ENCODE data around the gene EDEM3. TPM values are rescaled to one million over a fixed set of nuclear protein-coding genes. Genes with fewer than 3 reads are reported as not detected.

EDEM3 gene
- total and polyA plus RNA-seq, 7 experiments from 2014 or later = 9.3 to 55.9 (median 29.5) TPM

DNA sequence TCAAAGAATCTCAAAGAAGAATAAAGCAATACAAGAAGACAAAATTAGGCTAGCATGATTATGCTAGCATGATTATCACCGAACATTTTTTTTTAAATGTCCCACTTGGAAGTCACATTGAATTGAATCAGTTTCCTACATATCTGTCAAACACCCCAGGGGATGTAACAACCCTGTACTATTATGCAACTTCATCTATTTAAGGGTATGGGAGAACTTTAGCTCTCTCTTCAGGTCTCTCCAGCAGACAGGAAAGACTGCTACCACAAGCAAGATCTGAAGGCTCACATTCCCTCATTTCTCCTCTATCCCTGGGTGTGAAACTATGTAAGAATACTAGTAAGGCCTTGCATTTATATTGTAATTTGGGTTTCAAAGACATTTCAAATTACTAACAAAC is 52.8 kb downstream of the EDEM3 start:
- Histone ChIP-seq H3K36me3 (ENCODE audit: control insufficient read depth in 2 of 3, insufficient read depth in 3 of 3, low read length in 3 of 3) (peaks cover 16 to 59% (median 16%) of the 10 kb centered on the region in 3 experiments), H3K27me3 (ENCODE audit: control insufficient read depth in 2 of 2, insufficient read depth in 2 of 2, low read length in 2 of 2) (no peaks in the 10 kb centered on the region), H3K27ac (ENCODE audit: low read depth, low read length) (no peak overlapping the region), H3K9me3 (ENCODE audit: control insufficient read depth in 2 of 3, low read length in 3 of 3) (no peaks in the 10 kb centered on the region), H3K4me1 (ENCODE audit: control insufficient read depth in 2 of 2, insufficient read depth in 2 of 2, low read length in 2 of 2) (no peaks in the 10 kb centered on the region), H3K4me3 (ENCODE audit: low read length) (no peak overlapping the region)
- no peak for ATAC-seq
- DNase-seq = no peak
- CTCF ChIA-PET = no interaction called here
- peak overlapping the region in 2 of 9 donors; percentile 15 to 51 for H3K27ac Mint-ChIP-seq
- H3K9me3 Mint-ChIP-seq = no peaks in the 10 kb centered on the region
- H3K27me3 Mint-ChIP-seq = no peaks in the 10 kb centered on the region
- no peak overlapping the region for H3K4me3 Mint-ChIP-seq
- POLR2A ChIA-PET = no interaction called here
- peaks cover 13 to 61% (median 32%) of the 10 kb centered on the region in 5 donors for H3K36me3 Mint-ChIP-seq
- peaks cover 0 to 18% (median 9%) of the 10 kb centered on the region in 7 donors for H3K4me1 Mint-ChIP-seq
- intact Hi-C loops (cut with micrococcal nuclease) = loop anchor here in 1 of 2 donors (5.0 to 10.0 kb wide), 2 partner anchors 35 to 1633 kb away; no protein-coding TSS in a partner anchor

GRCh38 chr1:184698969-184699368 is 55.7 kb downstream of the EDEM3 start:
- ChIA-PET CTCF (no interaction called here), POLR2A (no interaction called here)
- intact Hi-C loops (cut with micrococcal nuclease) = loop anchor here in 1 of 2 donors (2.0 to 10.0 kb wide), 2 partner anchors 16 to 1044 kb away; partner anchors contain the start of gene APOBEC4
- DNase-seq (no peak), ATAC-seq (no peak)
- Histone ChIP-seq H3K4me3 (ENCODE audit: low read length) (no peak overlapping the region), H3K36me3 (ENCODE audit: control insufficient read depth in 2 of 3, insufficient read depth in 3 of 3, low read length in 3 of 3) (peaks cover 12 to 66% (median 23%) of the 10 kb centered on the region in 3 experiments), H3K4me1 (ENCODE audit: control insufficient read depth in 2 of 2, insufficient read depth in 2 of 2, low read length in 2 of 2) (no peaks in the 10 kb centered on the region), H3K27me3 (ENCODE audit: control insufficient read depth in 2 of 2, insufficient read depth in 2 of 2, low read length in 2 of 2) (no peaks in the 10 kb centered on the region), H3K9me3 (ENCODE audit: control insufficient read depth in 2 of 3, low read length in 3 of 3) (no peaks in the 10 kb centered on the region), H3K27ac (ENCODE audit: low read depth, low read length) (no peak overlapping the region)
- peaks cover 6 to 21% (median 9%) of the 10 kb centered on the region in 7 donors for H3K4me1 Mint-ChIP-seq
- H3K27me3 Mint-ChIP-seq = no peaks in the 10 kb centered on the region
- H3K36me3 Mint-ChIP-seq = peaks cover 21 to 57% (median 40%) of the 10 kb centered on the region in 5 donors
- H3K27ac Mint-ChIP-seq = peak overlapping the region in 7 of 9 donors; percentile 2 to 80 (median 57)
- no peaks in the 10 kb centered on the region for H3K9me3 Mint-ChIP-seq
- H3K4me3 Mint-ChIP-seq = no peak overlapping the region

DNA sequence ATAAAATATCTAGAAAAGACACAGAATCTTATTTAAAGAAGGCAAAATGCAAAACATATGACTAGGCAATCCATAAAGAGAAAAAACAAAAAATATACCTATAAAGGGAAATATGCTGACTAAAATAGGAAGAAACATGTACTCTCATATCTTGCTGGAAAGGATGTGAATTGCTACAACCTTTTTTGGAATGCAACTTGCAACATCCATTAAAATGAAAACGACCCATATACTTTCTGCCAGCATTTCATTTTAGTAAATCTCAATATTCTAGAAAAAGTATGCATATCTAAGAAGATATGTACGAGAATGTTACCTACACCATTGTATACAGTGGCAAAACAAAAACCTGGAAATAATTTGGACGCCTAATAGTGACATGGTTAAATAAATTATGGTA is 56.6 kb downstream of the EDEM3 start:
- H3K27me3 Mint-ChIP-seq = no peaks in the 10 kb centered on the region
- H3K4me3 ChIP-seq (ENCODE audit: low read length) = no peak overlapping the region
- POLR2A ChIA-PET = no interaction called here
- no peaks in the 10 kb centered on the region for H3K9me3 ChIP-seq (ENCODE audit: control insufficient read depth in 2 of 3, low read length in 3 of 3)
- no peak for DNase-seq
- CTCF ChIA-PET = no interaction called here
- H3K27ac ChIP-seq (ENCODE audit: low read depth, low read length) = no peak overlapping the region
- no peak overlapping the region for H3K4me3 Mint-ChIP-seq
- H3K36me3 Mint-ChIP-seq = peaks cover 24 to 59% (median 39%) of the 10 kb centered on the region in 5 donors
- H3K4me1 ChIP-seq (ENCODE audit: control insufficient read depth in 2 of 2, insufficient read depth in 2 of 2, low read length in 2 of 2) = no peaks in the 10 kb centered on the region
- ATAC-seq = no peak
- H3K9me3 Mint-ChIP-seq = no peaks in the 10 kb centered on the region
- H3K27ac Mint-ChIP-seq = peak overlapping the region in 3 of 9 donors; percentile 8 to 80 (median 48)
- H3K4me1 Mint-ChIP-seq = peaks cover 6 to 21% (median 9%) of the 10 kb centered on the region in 7 donors
- no peaks in the 10 kb centered on the region for H3K27me3 ChIP-seq (ENCODE audit: control insufficient read depth in 2 of 2, insufficient read depth in 2 of 2, low read length in 2 of 2)
- peaks cover 12 to 67% (median 14%) of the 10 kb centered on the region in 3 experiments for H3K36me3 ChIP-seq (ENCODE audit: control insufficient read depth in 2 of 3, insufficient read depth in 3 of 3, low read length in 3 of 3)
- intact Hi-C loops (cut with micrococcal nuclease) = loop anchor here in 1 of 2 donors (2.0 to 10.0 kb wide), 2 partner anchors 17 to 1043 kb away; partner anchors contain the start of gene APOBEC4

DNA sequence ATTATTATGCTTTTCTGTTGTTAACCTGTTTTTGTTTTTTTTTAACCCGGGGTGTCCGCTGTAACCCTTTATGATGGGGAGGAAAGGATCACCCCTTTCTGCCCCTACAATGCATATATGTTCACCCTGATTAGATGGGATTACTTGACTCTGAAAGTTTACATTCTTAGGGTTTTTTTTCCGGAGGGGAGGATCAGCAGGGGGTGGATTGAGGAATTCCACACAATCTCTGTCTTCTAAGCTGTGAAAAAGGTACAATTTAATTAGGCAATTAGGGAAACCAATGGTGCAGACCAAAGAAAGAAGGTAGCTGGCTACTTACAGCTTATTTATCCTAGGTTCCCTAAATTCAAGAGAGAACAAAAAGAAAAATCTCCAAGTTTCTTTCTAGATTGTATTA is 58.3 kb downstream of the EDEM3 start:
- H3K4me3 Mint-ChIP-seq = no peak overlapping the region
- ATAC-seq (no peak), DNase-seq (no peak)
- CTCF ChIA-PET = no interaction called here
- Histone ChIP-seq H3K9me3 (ENCODE audit: control insufficient read depth in 2 of 3, low read length in 3 of 3) (no peaks in the 10 kb centered on the region), H3K36me3 (ENCODE audit: control insufficient read depth in 2 of 3, insufficient read depth in 3 of 3, low read length in 3 of 3) (peaks cover 5 to 54% (median 7%) of the 10 kb centered on the region in 3 experiments), H3K4me1 (ENCODE audit: control insufficient read depth in 2 of 2, insufficient read depth in 2 of 2, low read length in 2 of 2) (no peaks in the 10 kb centered on the region), H3K27me3 (ENCODE audit: control insufficient read depth in 2 of 2, insufficient read depth in 2 of 2, low read length in 2 of 2) (no peaks in the 10 kb centered on the region), H3K27ac (ENCODE audit: low read depth, low read length) (no peak overlapping the region), H3K4me3 (ENCODE audit: low read length) (no peak overlapping the region)
- no peaks in the 10 kb centered on the region for H3K27me3 Mint-ChIP-seq
- H3K27ac Mint-ChIP-seq = peak overlapping the region in 3 of 9 donors; percentile 10 to 71 (median 63)
- no peaks in the 10 kb centered on the region for H3K9me3 Mint-ChIP-seq
- H3K4me1 Mint-ChIP-seq = peaks cover 4 to 21% (median 9%) of the 10 kb centered on the region in 7 donors
- H3K36me3 Mint-ChIP-seq = peaks cover 14 to 47% (median 26%) of the 10 kb centered on the region in 5 donors
- intact Hi-C loops (cut with micrococcal nuclease) = loop anchor here in 1 of 2 donors (10.0 kb wide), 1 partner anchor 1042 kb away; the partner anchor contains the start of gene APOBEC4
- POLR2A ChIA-PET = no interaction called here

- Histone ChIP-seq H3K36me3 (ENCODE audit: control insufficient read depth in 2 of 3, insufficient read depth in 3 of 3, low read length in 3 of 3) (peaks cover 5 to 45% (median 7%) of the 10 kb centered on the region in 3 experiments), H3K4me3 (ENCODE audit: low read length) (no peak overlapping the region), H3K27me3 (ENCODE audit: control insufficient read depth in 2 of 2, insufficient read depth in 2 of 2, low read length in 2 of 2) (no peaks in the 10 kb centered on the region), H3K9me3 (ENCODE audit: control insufficient read depth in 2 of 3, low read length in 3 of 3) (no peaks in the 10 kb centered on the region), H3K27ac (ENCODE audit: low read depth, low read length) (no peak overlapping the region), H3K4me1 (ENCODE audit: control insufficient read depth in 2 of 2, insufficient read depth in 2 of 2, low read length in 2 of 2) (no peaks in the 10 kb centered on the region)
- no peak overlapping the region for H3K4me3 Mint-ChIP-seq
- H3K27me3 Mint-ChIP-seq = no peaks in the 10 kb centered on the region
- POLR2A ChIA-PET = no interaction called here
- peak overlapping the region in 2 of 9 donors; percentile 8 to 63 for H3K27ac Mint-ChIP-seq
- CTCF ChIA-PET = no interaction called here
- no peak for ATAC-seq
- peaks cover 4 to 15% (median 8%) of the 10 kb centered on the region in 7 donors for H3K4me1 Mint-ChIP-seq
- intact Hi-C loops (cut with micrococcal nuclease) = loop anchor here in 1 of 2 donors (10.0 kb wide), 1 partner anchor 1040 kb away; the partner anchor contains the start of gene APOBEC4
- H3K36me3 Mint-ChIP-seq = peaks cover 10 to 39% (median 24%) of the 10 kb centered on the region in 5 donors
- no peak for DNase-seq
- H3K9me3 Mint-ChIP-seq = no peaks in the 10 kb centered on the region
Observed at GRCh38 chr1:184695023-184695422, 59.6 kb downstream of the EDEM3 start.

DNA sequence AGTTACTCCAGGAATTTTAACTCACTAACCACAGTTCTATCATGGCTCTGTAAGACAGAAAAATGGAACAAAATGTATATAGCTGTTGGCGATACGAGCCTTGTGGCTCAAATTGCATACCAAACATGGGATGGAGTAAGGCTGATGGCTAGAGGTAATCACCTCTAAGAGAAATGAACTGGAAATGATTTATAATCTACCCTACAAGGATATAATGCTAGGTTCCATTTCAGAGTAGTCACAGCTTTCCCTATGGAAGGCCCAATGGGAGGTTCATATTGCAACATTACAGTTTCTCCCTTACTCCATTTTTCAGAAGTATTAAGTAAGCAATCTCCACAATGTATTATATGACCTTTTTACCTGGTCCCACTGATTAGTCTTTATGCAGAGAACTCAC is 61.6 kb downstream of the EDEM3 start:
- H3K4me3 ChIP-seq (ENCODE audit: low read length) = no peak overlapping the region
- intact Hi-C loops (cut with micrococcal nuclease) = loop anchor here in 1 of 2 donors (10.0 kb wide), 1 partner anchor 1038 kb away; the partner anchor contains the start of gene APOBEC4
- H3K27ac ChIP-seq (ENCODE audit: low read depth, low read length) = no peak overlapping the region
- ChIA-PET POLR2A (interaction anchor here (0.6 kb wide), 1 partner anchor 56 kb away, joined by 4 read pairs; no protein-coding TSS in a partner anchor), CTCF (interaction anchor here (0.8 kb wide), 1 partner anchor 55 kb away, joined by 3 read pairs; no protein-coding TSS in a partner anchor)
- no peaks in the 10 kb centered on the region for H3K9me3 ChIP-seq (ENCODE audit: control insufficient read depth in 2 of 3, low read length in 3 of 3)
- H3K9me3 Mint-ChIP-seq = peaks cover 0 to 2% (median 0%) of the 10 kb centered on the region in 11 donors
- no peaks in the 10 kb centered on the region for H3K27me3 ChIP-seq (ENCODE audit: control insufficient read depth in 2 of 2, insufficient read depth in 2 of 2, low read length in 2 of 2)
- no peak overlapping the region for H3K4me3 Mint-ChIP-seq
- peaks cover 5 to 36% (median 7%) of the 10 kb centered on the region in 3 experiments for H3K36me3 ChIP-seq (ENCODE audit: control insufficient read depth in 2 of 3, insufficient read depth in 3 of 3, low read length in 3 of 3)
- H3K27me3 Mint-ChIP-seq = no peaks in the 10 kb centered on the region
- no peak for DNase-seq
- H3K4me1 ChIP-seq (ENCODE audit: control insufficient read depth in 2 of 2, insufficient read depth in 2 of 2, low read length in 2 of 2) = no peaks in the 10 kb centered on the region
- no peak for ATAC-seq
- H3K4me1 Mint-ChIP-seq = peaks cover 0 to 6% (median 3%) of the 10 kb centered on the region in 7 donors
- H3K36me3 Mint-ChIP-seq = peaks cover 10 to 26% (median 19%) of the 10 kb centered on the region in 5 donors
- peak overlapping the region in 3 of 9 donors; percentile 24 to 27 (median 27) for H3K27ac Mint-ChIP-seq

Data from naive thymus-derived CD4-positive, alpha-beta T cell (primary cell).